Subcutaneous adipose tissue (tissue), 4 donors: ENCODE measurements around the gene PPFIA4. TPM values are rescaled to one million over a fixed set of nuclear protein-coding genes. Genes with fewer than 3 reads are reported as not detected.

Source experiments
- total RNA-seq, 4 donors: library from RNA; depleted of rRNA; stranded (reverse); fragments of >200 nt; gene quantifications; one replicate each; pipeline ENCODE4 v1.1.0, GENCODE V29; 2016
- TF ChIP-seq, protein P1 (sequence below): fragments of 450-650 bp; IDR thresholded peaks from one replicate; pipeline ENCODE4 v1.5.1; 2016; ENCODE audit warnings: low read depth, mild to moderate bottlenecking, control low read depth, antibody characterized with exemption, moderate library complexity

PPFIA4 gene
- total RNA-seq, 4 donors from 2014 or later = 0.16 to 0.19 (median 0.17) TPM; not detected in 1

DNA sequence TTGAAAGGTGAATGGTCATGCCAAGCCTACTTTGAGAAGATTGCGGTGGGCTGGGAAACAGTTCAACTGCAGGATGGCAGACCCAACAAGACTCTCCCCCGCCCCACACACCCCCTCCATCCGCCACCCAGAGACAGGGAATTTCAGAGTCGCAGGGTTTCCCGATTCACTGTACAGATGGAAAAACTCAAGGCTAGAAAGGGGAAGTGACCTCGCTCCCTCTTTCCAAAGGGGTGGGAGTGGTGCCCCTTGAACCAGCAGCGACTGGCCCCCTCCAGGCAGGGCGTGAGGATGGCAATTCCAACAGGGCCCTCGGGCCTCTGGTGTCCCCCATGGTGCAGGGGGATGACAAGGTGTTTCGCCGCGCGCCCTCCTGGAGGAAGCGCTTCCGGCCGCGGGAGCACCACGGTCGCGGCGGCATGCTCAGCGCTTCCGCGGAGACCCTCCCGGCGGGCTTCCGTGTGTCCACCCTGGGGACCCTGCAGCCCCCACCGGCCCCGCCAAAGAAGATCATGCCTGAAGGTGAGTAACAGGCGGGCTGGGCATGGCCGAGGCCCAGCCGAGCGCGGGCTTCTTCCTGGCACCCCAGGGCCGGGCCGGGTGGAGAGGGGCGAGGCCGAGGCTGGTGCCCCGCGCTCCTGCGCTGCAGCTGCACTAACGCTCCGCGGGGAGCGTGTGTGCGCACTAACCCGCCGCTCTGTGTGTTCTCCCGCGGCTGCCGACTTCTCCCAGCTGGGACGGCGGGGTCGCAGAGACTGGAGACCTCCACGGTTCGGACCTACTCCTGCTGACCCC, 49.1 kb downstream of the PPFIA4 start:
- TF ChIP-seq, protein P1, sequence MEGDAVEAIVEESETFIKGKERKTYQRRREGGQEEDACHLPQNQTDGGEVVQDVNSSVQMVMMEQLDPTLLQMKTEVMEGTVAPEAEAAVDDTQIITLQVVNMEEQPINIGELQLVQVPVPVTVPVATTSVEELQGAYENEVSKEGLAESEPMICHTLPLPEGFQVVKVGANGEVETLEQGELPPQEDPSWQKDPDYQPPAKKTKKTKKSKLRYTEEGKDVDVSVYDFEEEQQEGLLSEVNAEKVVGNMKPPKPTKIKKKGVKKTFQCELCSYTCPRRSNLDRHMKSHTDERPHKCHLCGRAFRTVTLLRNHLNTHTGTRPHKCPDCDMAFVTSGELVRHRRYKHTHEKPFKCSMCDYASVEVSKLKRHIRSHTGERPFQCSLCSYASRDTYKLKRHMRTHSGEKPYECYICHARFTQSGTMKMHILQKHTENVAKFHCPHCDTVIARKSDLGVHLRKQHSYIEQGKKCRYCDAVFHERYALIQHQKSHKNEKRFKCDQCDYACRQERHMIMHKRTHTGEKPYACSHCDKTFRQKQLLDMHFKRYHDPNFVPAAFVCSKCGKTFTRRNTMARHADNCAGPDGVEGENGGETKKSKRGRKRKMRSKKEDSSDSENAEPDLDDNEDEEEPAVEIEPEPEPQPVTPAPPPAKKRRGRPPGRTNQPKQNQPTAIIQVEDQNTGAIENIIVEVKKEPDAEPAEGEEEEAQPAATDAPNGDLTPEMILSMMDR = no peak

DNA sequence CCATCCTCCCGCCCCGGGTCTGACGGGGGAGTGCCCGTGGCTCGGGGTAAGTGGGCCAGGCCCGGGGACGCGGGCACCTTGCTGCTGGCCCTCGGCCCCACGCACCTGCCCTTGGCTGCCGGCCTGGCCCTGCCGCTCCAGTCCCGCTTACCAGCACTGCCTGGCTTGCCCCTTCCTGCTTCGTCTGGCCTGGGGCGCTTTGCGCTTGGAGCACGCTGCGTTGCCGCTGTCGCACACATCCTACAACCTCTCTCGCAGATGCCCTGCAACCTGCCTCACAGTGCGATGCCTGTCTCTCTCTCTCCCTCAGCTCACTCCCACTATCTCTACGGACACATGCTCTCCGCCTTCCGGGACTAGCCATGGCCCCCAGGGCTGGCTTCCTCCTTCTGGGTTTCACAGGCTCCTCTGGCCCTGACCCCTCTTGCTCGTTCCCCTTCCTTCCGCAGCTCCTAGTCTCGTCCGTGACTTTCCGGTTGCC, 49.8 kb downstream of the PPFIA4 start:
- TF ChIP-seq, protein P1 = no peak

DNA sequence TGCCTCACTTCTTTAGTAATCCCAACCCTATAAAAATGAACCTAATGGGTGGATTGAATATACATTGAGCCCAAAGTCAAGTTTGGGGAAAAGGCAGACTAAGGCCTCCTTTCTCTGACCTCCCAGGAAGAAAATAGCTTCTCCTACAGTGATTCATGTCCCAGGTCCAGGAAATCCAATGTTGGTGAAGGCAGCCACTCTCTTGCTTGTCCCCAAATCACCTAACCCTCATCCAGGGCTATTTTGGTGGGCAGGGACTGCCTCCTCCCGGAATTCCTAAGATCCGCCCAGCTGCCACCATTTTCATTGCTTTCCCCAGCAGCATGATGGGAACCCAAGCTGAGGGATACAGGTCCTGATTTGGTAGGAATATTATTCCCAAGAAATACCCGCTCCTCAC, 51.1 kb downstream of the PPFIA4 start:
- TF ChIP-seq, protein P1 = no peak

DNA sequence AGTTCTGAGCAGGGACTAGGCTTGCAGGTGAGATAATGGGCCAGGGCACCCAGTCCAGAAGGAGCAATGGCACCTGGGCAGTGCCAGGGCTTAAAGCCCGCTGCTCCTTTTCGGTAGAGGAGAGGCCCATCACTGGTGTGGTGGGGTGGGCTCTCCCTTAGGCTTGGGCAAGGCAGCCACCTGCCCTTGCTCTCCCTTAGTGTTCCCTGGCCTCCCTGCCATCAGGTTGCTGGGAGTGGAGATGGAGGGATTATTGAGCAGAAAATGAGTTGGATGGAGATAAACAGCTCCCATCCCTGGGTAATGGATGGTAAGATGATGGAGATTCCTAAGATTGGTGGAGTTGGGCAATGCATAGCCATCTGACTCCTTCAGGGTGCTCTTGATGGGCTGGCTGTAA, 51.7 kb downstream of the PPFIA4 start:
- TF ChIP-seq, protein P1 = no peak

DNA sequence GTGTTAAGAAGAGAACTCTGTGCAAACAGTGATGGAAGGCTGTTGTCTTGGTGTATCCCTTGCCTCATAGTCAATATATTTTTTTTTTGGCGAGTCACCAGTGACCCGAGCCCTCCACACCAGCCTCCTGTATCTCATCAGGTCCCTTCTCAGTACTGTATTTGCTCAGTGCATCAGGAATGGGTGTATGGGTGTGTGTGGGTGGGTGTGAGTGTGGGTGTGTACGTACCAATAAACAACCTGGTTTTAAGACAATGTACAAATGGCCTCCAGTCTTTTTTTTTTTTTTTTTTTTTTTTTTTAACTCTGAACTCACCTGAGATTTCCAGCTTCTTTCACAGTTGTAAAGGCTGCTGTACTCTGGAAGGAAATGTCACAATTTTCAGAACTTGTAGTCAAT, 52.2 kb downstream of the PPFIA4 start:
- TF ChIP-seq, protein P1 = no peak

DNA sequence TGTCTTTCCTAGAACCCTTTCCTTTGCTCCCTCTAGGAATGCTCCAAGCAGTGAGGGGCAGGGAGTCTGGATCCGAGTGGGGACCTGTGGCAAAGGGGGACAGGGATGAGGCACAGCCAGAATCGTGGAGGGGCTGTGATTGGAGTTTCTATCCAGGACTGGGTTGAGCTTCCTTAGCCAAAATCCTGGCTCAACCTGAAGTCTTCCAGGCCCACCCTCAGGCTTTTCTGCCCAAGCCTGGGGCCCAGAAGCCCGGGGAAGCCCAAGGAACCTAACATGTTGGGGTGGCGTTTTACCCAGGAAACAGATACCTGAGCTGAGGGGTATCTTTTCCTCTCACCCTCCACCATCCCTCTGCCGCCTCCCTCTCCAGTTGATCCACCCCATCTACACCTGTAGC, 54.2 kb downstream of the PPFIA4 start:
- TF ChIP-seq, protein P1 = no peak

DNA sequence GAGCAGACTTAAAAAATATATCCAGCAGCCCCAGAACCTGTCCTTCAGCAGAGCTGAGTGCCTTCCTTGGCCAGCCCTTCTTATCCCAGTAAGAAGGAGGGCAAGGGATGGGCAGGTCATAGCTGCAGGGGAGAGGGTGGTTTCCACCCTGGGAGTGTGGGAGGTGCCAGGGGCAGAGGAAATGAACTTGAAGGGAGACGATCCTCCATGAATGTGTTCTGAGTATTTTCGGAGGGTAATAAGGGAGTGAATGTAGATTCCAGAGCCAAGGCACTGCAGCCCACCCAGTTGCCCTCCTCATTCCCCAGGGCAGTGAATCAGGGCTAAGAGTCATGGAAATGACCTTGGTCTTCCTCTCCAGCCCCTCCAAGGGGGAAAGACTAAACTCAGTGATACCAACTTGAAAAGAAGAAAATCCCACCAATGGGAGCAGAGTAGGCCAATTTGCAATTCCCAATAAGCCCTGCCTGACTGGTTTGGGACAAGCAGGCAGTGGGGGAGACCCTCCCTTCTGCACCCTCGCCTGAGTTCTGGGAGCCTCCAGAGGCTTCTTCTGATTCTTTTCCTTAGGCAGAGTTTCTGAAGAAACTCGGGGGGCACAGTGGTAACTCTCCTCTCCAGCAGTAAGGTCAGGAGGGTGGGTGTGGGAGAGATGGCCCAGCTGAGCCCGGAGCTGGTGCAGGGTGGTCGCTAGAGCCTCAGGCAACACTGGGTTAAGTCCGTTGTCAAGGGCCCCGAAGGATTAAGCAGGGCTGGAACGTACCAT, 55.4 kb downstream of the PPFIA4 start:
- TF ChIP-seq, protein P1 = no peak
